Nucleus accumbens (tissue), 56 donors: ENCODE results near the gene SLC7A14.

Experiments used
- DNase-seq, 56 donors: peaks; one replicate each; lab custom pipeline; 2025; lab: John Stamatoyannopoulos, UW

The SLC7A14 gene

GRCh38 chr3:170437176-170437575 lies 148.7 kb downstream of the SLC7A14 start:
- DNase-seq: peak in 51 of 56 donors; percentile 22 to 91 (median 73)

GRCh38 chr3:170436697-170437096 lies 149.2 kb downstream of the SLC7A14 start:
- DNase-seq: no peak

- no peak for DNase-seq
Observed at GRCh38 chr3:170432416-170432815, 153.5 kb downstream of the SLC7A14 start.

GRCh38 chr3:170431054-170431453 lies 154.8 kb downstream of the SLC7A14 start:
- DNase-seq: no peak

- DNase-seq: no peak
Observed at GRCh38 chr3:170429050-170429449, 156.8 kb downstream of the SLC7A14 start.

GRCh38 chr3:170428095-170428494 lies 157.8 kb downstream of the SLC7A14 start:
- DNase-seq: no peak

- no peak for DNase-seq
Observed at GRCh38 chr3:170426240-170426797, 159.6 kb downstream of the SLC7A14 start.

- peak in 53 of 56 donors; percentile 14 to 91 (median 70) for DNase-seq
Observed at GRCh38 chr3:170425491-170426239, 160.2 kb downstream of the SLC7A14 start.

- DNase-seq: no peak
Observed at GRCh38 chr3:170424879-170425278, 161.0 kb downstream of the SLC7A14 start.

- DNase-seq: peak in 4 of 56 donors; percentile 16 to 23 (median 20)
Observed at GRCh38 chr3:170423001-170423615, 162.8 kb downstream of the SLC7A14 start.

GRCh38 chr3:170421758-170422157 lies 164.1 kb downstream of the SLC7A14 start:
- no peak for DNase-seq

- DNase-seq: peak in 47 of 56 donors; percentile 9 to 80 (median 58)
Observed at GRCh38 chr3:170421111-170421641, 164.7 kb downstream of the SLC7A14 start.

- peak in 3 of 56 donors; percentile 8 to 59 (median 50) for DNase-seq
Observed at GRCh38 chr3:170420307-170420821, 165.5 kb downstream of the SLC7A14 start.

- peak in 40 of 56 donors; percentile 18 to 80 (median 48) for DNase-seq
Observed at GRCh38 chr3:170419557-170420087, 166.3 kb downstream of the SLC7A14 start.

GRCh38 chr3:170418422-170419398 lies 167.2 kb downstream of the SLC7A14 start, which contains the start of gene CLDN11:
Gene CLDN11, plus strand, starts transcription at chr3:170418868. Its CDS starts 199 bp downstream, at chr3:170419067.
- DNase-seq: peak in 51 of 56 donors; percentile 11 to 87 (median 66)

GRCh38 chr3:170417090-170417489 lies 168.8 kb downstream of the SLC7A14 start:
- no peak for DNase-seq

- DNase-seq: peak in 36 of 56 donors; percentile 8 to 73 (median 34)
Observed at GRCh38 chr3:170414202-170414663, 171.6 kb downstream of the SLC7A14 start.

- DNase-seq: no peak
Observed at GRCh38 chr3:170413291-170413690, 172.6 kb downstream of the SLC7A14 start.

- DNase-seq: peak in 2 of 56 donors; percentile 6 to 30
Observed at GRCh38 chr3:170410428-170411029, 175.3 kb downstream of the SLC7A14 start.
